Measurements from ENCODE around the gene RAMP3.
A peak's percentile ranks its signal among the peaks of the same experiment; 100 is the strongest.
"Not testable (repeated sequence)": the region's sequence is repeated elsewhere in the genome, so short reads cannot be mapped to it uniquely, and the experiment has no call there.

The RAMP3 gene

DNA sequence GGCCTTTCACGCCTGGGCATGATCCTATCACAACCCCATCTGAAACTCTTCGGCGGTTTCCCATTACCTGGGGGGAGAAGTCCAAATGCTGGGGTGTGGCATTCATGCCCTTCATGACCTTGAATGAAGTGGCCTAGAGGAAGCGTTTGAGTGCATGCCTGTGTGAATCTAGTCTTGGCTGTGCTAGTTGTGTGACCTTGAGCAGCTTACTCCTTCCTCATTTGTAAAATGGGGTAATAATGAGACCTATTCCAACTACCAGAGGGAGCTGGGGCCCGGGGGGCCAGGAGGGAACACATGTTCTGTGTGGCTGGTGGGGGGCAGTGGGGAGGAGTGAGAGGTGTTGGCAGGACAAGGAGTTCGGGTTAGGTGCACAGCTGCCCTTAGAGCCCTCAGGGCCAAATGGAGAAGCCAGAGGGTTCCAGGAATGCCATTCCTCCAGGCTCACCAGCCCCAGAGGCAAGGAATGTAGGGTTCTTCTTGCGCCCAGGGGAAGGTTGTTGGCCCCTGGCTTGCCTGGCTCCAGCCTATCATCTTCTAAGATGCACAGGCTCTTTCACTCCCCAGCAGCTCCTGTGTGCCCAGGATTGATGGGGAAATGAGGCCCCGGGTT, 24.8 kb upstream of the RAMP3 start:
- no peak for DNase-seq (ENCODE audit: low read depth)

DNA sequence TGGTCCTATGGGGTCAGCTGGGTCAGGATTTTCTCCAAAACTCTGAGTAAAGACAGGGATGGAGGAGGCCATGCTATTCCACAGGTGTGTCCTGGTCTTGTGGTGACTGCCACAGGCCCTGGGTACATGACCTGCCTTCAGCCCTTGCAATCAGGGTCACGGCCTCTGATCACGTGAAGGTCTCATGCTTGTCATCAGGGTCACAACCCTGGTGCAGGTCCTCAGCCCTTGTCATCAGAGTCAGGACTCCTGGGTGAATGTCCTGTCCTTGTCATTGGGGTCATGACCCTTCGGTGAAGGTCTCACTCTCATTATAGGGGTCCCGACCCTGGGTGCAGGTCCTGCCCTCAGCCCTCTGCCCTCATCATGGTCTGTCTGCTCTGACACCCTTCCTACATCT, 24.2 kb upstream of the RAMP3 start:
- no peak for DNase-seq (ENCODE audit: low read depth)

DNA sequence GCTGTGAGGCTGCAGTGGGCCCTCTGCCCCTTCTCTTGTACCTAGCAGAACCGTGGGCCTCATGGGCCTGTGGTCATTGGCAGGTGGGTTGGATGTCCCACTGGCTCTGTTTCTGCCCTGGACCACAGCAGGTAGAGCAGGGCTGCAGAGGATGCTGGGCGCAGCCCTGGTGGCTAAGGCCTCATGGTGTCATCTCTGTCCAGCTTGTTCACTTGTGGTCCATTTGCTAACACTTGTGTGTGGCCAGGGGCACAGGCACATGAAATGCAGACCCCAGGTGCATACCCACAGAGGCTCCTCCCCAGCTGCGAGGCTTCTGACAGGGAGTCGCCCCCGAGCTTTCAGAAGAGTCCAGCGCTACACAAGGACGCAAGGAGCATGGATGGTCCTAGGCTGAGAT, 23.7 kb upstream of the RAMP3 start:
- no peak for DNase-seq (ENCODE audit: low read depth)

DNA sequence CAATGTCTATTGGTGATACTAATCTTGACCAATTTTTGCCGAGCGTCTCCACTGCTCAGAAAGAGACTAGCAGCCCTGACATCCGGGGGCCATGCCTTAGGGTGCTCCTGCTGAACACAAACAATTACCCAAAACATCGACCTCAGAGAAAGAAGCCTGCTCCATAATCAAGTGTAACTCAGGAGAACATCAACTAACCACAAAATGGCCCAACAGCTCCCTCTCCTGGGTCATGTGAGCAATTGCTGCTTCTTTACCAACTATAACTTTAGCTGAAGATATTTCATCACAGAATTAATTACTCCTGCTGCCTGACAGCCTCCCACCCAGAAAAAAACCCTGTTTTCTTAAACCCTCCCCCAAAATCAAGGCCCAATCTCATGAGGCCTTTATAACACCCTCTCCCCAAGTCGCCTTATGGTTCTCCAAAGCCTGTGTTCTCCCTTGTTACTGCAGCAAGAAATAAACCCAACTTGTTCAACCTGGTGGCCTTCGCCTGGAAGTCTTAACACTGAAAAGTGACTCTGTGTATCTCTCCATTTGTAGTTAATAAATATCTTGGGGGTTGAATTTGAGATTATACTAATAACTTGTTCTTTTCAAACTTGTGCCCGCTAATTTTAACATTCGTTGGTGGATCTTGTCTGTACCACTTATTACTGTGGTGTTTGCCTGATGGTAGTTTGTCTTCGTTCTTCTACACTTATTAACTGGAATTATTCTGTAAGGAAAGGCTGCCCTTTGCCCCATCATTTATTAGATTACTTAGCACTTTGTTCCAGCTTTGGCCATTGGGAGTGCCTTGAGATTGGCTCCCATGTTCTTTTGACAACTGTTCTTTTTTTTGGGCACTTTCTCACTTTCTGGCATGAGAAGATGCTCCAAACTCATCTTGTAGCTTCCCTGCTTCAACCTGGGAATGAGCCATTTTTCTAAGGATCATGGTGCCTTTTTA, 21.2 kb upstream of the RAMP3 start:
- DNase-seq (ENCODE audit: low read depth) = peak; percentile 20

DNA sequence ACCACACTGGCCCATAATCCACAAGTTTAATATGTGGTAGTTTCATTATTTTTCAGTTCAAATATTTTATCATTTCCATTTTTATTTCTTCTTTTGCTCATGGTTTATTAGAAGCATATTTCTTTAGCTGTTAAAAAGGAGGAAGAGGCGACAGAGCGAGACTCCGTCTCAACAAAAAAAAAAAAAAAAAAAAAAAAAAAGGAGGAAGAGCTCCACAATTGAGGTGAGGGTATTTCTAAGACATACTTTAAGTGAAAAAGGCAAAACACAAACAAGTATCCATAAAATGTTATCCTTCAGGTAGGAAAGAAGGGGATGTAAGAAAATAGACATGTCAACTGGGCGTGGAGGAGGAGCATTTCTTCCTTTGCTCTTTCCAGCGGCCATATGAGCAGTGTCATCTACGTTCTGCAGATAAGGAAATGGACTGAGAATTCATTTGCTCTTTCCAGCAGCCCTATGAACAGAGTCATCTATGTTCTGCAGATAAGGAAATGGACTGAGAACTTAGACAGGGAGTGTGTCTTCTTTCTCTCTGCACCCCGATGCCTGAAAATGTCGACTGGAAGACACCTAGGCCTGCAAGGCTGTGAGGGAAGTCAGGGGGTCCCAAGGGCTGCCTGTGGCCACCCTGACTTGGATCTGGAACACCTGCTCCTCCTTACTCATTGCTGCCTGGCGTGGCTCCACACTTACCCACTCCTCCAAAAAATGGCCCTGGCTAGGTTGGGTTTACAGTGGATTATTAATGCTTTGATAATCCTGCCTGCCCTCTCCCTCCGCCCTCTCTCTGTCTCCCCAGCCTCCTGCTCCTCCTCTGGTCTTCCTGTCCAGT, 18.9 kb upstream of the RAMP3 start:
- no peak for DNase-seq (ENCODE audit: low read depth)

DNA sequence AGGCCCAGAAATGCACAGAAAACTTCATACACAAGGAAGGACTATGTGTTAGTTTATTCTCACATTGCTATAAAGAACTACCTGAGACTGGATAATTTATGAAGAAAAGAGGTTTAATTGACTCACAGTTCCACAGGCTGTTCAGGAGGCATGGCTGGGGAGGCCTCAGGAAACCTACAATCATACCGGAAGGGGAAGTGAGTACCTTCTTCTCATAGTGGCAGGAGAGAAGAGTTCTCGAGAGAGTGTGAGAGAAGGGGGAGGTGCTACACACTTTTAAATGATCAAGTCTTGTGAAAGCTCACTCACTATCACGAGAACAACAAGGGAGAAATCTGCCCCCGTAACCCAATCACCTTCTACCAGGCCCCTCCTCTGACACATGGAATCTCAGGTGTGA, 16.8 kb upstream of the RAMP3 start:
- no peak for DNase-seq (ENCODE audit: low read depth)

DNA sequence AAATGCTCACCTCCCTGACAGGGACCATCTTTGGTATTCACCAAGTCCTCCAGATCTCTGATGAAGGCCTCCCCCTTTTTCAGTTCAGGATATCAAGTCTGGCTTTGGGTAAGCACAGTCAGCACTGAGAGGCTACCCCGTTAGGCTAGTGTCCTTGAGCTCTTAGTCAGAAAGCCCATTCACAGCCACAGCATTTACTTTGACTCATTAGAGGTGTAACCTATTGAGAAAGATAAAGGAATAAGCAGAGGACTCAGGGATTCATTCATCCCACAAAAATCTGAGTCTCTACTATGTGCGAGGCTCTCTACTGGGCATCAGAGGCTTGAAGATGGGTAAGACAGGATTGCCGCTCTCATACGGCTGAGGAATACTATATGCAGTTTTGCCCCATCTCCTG, 14.0 kb upstream of the RAMP3 start:
- DNase-seq (ENCODE audit: low read depth) = no peak

DNA sequence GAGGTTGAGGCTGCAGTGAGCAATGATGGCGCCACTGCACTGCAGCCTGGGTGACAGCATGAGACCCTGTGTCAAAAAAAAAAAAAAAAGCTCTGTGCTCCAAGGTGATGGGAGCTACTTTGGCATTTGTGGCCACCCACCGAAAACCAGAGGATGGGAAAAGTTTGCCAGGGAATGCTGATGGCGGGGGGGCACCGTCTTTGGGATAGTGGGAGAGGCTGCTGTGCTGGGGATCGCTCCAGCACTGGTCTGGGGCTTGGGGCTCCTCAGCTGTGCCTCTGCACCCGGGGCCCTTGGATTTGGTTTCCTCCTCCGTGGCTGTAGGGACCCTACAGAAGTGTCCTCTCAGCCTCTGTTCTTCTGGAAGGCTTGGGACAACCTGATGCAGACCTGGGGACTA, 11.7 kb upstream of the RAMP3 start:
- no peak for DNase-seq (ENCODE audit: low read depth)

DNA sequence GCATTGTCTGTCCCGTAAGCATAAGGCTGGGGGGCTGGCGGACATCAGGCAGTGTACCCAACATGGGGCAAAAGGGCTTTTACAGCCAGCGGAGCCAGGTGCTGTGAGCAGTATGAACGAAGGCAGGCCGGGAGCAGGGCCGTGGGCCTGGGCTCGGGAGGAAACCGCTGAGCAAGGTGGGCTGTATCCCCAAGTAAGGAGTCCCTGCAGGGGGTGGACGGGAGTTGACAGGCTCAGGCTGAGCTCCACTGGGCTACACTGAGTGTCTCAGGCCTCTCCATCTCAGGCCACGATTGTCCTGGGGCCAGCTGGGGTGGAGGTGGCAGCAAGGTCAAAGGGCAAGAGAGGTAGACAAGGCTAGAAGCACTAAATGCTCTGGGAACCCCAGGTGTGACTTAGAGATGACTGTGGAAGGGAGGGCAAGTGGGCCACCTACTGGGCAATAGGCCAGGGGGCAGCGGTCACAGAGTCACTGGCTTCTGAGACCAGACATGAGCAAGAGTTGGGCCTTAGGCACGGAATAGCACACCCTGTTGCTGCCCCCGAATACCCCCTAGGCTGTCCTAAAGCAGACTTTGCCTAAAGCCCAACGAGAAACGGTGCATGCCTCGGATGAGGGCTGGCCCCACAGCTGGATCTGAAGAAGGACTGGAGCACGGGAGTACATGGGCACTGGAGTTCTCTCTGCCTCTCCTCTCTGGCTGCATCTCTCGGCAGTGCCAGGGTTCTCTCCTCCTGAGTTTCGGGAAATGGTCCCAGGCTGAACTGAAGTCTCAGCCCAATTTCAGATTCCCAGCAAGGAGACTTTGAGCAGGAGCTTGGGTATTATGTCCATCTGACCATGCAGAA, 10.8 kb upstream of the RAMP3 start:
- DNase-seq (ENCODE audit: low read depth) = no peak

DNA sequence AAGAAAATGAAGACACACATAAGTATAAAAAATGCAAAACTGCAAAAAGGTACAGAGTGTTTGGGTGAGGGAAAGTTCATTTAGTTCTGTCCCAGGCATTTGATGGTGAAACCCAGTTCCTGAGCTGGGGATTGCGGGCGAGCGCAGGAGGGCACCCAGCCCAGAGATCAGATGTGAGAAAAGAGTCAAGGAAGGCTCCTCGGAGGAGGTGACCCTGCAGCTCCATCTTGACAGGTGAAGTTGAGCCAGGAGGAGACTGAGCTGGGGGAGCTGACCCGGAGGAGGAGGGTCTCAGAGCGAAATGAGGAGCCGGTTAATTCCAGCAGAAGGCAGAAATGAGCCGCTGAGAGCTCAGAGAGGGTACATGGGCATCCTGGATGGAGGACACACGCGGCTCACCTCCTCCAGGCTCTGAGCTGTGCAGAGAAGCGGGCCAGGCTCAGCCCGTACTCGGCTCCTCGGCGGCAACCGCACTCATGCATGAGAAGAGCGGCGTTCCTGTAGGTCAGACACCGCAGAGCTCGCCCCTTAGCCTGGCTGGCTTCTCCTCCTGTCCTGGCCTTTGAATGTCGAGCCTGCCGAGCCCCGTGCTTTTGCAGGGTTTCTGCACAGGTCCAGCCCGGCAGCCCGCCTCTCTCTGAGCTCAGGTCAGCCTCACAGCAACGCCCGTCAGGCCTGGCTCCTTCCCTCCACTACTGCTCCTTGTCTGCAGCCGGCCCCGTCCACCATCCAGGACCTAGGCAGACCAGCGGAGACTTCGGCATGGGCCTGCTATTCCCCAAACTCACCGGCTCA, 9.5 kb upstream of the RAMP3 start:
- no peak for DNase-seq (ENCODE audit: low read depth)

DNA sequence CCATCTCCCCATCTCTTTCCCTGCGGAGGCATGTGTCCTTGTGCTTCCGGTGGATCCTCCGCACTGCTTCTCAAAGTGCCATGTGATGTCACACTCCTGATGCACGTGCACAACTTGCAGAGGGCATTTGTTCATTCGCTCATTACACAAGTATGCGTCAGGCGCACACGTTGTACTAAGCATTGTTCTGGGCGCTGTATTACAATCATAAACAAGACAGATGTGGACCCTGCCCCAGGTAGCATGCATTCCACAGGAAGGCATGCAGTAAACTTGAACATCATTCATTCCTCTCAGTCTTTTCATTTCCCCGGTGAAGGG, 9.0 kb upstream of the RAMP3 start:
- DNase-seq (ENCODE audit: low read depth) = no peak

DNA sequence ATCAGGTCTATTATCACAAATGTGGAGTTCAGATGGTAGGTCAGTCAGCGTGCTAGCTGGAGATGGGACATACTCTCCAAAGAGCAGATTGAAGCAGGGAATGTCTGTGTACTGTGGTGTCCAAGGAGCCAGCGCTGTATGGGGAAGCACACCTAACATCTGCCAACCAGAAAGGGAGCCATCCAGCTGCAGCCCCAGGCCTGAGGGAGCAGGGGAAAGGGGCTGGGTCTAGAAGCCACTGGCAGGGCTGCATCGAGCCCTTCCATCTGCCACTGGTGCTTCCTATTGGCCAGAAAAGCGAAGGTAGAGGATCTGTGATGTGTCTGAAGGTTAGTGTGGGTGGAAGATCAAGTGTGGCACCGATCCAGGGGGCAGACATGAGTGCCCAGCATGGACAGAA, 8.0 kb upstream of the RAMP3 start:
- no peak for DNase-seq (ENCODE audit: low read depth)

DNA sequence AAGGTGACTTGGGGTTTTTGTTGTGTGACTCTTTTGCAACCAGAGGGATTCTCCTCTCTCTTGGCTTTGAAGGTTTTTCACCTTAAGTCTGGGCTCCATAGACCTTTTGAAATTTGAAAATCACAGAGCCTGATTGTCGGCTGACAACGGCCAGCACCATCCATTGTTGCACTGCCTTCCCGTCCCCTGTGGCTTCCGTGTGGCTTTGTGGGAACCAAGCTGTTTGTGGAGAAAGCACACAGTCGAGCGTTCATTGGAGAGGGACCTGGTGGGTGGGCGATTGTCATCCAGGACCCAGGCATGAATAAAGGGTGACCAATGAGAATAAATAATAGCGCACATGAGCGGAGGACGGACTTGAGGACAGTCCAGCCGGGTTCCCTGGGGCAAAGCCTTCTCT, 7.4 kb upstream of the RAMP3 start:
- no peak for DNase-seq (ENCODE audit: low read depth)

DNA sequence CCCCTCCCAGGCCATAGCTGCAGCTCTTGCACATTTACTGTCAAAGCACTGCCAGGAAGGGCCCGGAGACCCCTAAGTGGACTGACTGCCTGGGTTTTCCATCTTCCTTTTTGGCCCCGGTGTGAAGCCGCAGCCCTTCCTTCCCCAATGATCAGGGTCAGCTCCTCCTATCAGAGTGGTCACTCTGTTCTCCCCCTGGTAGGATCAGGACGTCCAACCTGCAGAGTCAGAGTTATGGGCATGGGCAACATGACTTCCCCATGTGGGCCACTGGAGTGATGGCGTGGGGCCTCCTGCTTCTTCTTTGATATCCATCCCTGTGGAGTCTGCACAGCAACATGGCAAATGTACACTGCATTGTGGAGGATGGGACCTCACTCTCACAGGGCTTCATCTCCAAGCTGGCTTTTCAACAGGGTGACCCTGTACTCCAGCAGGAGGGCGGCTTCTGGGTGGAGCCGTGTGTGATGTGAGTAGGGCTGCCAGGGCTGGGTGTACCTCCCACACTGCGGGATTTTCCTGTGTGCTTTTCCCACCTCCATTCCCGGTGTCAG, 6.4 kb upstream of the RAMP3 start:
- no peak for DNase-seq (ENCODE audit: low read depth)

DNA sequence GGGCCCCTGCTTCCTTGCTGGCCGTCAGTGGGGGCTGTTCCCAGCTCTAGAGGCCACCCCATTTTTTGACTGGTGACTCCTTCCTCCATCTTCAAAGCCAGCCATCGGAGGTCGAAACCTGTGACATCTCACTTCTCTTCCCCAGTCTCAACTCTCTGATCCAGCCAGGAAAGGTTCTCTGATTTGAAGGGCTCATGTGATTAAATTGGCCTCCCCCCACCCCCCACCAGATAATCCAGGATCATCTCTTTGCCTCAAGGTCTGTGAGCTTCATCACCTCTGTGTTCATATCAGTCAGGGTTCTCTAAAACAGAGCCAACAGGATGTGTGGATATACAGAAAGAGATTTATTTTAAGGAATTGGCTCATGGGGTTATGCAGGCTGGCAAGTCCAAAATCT, 5.6 kb upstream of the RAMP3 start:
- DNase-seq (ENCODE audit: low read depth) = no peak

DNA sequence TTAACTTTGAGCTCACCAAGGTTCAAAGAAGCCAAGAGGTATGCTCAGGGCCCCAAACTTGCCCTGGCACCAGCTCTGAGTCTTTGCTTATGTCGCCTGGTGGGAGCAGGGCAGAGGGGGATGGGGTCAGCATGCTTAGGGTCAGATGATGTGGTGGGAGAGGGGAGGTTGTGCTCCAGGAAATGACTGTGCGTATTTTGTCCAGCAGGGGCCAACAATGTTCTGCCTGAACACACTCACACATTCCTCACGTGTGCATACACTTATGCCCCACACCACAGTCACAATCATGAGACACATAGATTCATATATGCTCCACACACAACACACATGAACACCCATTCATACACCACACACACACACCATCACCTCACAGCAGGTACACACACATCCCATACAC, 4.4 kb upstream of the RAMP3 start:
- no peak for DNase-seq (ENCODE audit: low read depth)

DNA sequence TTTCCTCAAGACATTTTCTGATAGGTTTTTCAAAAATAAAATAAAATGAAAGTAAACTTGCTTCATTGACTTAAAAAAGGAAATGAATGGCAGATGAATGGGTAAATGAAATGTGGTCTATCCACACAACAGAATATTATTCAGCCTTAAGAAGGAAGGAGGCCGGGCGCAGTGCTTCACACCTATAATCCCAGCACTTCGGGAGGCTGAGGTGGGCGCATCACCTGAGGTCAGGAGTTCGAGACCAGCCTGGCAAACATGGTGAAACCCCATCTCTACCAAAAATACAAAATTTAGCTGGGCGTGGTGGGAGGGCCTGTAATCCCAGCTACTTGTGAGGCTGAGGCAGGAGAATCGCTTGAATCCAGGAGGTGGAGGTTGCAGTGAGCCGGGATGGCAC, 3.7 kb upstream of the RAMP3 start:
- DNase-seq (ENCODE audit: low read depth) = not testable (repeated sequence)

DNA sequence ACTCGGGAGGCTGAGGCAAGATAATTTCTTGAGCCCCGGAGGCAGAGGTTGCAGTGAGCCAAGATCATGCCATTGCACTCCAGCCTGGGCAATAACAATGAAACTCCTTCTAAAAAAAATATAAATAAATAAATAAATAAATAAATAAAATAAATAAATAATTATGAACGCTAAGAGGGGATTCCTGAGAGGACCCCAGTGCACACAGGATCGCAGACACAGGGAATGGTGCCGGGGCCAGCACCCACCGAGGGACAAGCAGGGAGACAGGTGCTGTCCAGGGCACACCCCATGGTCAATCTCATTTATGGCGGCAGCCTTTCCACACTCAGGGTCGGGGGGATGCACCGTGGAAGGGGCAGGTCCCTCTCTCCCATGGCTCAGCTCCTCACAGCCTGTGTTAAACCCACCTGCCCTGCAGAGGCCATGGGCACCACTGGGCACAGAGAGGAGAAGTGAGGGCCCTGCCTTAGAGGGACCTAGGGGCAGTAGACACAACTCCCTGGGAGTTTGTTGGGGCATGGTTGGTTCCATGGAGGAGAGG, 2.2 kb upstream of the RAMP3 start:
- no peak for DNase-seq (ENCODE audit: low read depth)

DNA sequence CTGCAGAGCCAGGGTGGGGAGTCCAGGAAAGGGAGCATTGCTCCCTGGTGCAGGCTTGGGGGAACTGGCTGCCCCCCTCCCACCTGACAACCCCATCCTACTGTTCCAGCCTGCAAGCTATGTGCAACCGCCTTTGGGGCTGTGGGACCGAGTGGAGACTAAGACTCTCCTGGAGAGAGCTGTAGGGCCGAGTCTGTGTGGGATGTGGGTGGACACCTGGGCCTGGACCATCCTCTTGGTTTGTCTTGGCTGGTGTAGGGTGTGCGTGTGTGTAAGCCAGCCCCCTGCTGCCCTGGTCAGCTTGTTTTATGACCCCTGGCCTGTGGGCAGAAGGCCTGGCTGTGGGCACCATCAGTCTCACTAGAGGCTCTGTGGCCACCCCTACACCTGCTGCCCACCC, 1.6 kb upstream of the RAMP3 start:
- DNase-seq (ENCODE audit: low read depth) = no peak

DNA sequence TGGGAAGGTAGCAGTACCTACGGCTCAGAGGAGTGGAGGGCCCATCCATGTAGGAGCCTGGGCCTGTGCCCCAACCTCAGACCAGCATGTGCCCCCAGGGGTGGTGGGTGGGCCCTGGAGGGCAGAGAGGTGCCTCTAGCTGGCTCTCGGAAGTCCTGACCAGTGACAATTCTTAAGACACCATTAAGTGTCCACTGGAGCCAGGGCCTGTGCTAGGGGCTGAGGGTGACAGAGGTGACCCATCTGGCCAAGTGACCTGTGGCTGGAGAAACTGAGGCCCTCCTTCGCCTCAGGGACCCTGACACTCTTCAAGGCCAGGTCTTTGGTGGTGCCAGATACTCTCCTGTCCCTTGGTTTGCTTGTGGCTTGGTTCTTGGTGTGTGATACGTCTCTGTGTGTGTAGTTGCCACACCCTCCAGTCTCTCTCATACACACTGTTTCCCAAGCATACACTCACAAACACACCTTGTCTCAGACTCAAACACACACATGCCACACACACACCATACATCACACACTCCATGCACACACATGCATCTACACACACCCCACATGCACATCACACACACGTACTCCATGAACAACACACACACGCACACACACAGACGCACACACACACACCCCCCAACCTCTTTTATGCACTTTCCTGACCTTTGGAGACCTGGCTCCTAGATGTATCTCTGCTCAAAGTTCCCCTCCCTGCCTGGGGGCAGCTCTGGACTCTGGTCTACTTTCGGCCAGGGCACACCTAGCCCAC, 897 bp upstream of the RAMP3 start:
- no peak for DNase-seq (ENCODE audit: low read depth)
